Measurements from ENCODE around the gene CNOT10.

- TF ChIP-seq CTCF (IDR thresholded peaks at IDR 0.05) (no peak), POLR2A (IDR thresholded peaks at IDR 0.05) (no peak)
These were observed 72.8 kb downstream of the CNOT10 start for GRCh38 chr3:32757618-32758374.
